ENCODE measurements around the gene TCL1A.
"Not testable (repeated sequence)": the region's sequence is repeated elsewhere in the genome, so short reads cannot be mapped to it uniquely, and the experiment has no call there.

Gene TCL1A, protein sequence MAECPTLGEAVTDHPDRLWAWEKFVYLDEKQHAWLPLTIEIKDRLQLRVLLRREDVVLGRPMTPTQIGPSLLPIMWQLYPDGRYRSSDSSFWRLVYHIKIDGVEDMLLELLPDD

DNA sequence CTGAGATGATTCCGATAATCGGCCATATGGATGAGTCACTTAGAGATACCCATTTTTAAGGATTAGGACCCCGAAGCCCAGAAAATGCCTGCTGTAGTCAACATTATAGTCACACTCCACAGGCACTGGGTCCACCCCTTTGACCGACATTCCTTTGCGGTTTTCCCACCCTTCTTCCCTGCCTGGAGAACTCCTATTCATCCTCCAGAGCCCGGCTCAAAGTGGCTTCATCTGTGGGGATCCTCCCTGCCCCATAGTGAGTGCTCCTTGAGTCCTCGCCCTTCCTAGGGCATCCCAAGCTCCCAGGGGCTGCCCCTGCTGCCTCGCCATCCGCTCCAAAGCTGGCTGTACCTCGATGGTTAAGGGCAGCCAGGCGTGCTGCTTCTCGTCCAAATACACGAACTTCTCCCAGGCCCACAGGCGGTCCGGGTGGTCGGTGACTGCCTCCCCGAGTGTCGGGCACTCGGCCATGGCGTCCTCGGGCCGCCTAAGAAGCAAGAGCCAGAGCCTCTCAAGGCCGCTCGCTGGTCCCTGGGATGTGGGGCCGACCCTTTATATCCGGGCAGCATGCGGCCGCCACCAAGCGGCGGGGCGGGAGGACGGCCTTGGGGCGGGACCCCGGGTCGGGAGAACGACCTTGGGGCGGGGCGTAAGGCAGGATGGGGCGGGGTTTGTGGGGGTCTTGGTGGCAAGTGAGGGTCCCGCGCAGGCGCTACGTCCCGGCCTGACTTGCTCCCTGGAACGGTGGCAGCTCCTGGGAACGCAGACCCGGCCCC, at the start of gene TCL1A:
Gene TCL1A (minus strand): TSS at position 530 of the 776 bp plus-strand sequence. CDS start 59 bp downstream, at position 471.
- no peak for DNase-seq

DNA sequence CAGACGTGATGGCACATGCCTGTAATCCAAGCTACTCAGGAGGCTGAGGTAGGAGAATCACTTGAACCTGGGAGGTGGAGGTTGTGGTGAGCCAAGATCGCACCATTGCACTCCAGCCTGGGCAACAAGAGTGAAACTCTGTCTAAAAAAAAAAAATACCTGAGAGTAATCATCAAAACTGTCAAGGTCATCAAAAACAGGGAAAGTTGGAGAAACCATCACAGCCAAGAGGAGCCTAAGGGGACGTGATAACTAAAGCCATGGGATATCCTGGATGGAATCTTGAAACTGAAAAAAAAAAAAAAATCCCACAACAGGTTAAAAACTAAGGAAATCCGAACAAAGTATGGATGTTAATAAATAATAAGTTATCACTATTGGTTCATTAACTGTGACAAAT, 49.1 kb upstream of the TCL1A start:
- not testable (repeated sequence) for DNase-seq

DNA sequence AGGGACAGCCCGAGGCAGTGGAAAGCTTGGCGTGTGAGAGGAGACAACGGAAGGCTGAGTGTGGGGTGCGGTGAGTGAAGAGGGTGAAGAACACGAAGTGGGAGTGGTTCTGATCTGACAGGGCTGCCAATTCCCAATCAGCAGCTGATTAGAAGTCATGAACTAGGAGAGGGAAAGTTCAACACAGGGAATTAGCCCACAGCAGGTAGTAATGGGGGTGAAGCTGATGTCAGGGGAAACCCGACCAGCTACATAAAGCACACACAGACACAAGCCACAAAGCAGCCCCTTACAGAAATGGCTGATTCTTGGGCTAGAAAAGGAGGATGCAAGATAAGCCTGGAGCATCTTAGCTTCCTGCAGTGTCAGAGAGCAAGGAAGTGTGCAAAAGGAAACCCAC, 47.5 kb upstream of the TCL1A start:
- no peak for DNase-seq

DNA sequence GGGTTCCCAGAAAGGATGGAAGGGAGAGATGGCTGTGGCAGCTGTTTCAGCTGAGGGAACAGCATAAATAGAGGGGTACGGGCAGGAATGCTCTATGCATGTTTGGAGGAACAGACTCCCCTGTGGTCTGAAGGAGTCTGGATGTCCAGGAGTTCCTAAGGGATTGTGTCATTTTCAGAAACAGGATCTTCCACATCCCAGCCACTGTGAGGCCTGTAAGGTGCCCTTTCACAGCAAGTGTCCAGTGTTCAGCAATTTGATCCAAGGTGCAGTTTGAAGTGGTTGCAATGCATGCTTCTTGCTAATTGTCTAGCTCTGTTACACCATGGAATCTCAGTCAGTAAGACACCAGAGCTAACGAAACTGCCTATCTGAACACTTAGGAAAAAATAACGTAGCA, 46.7 kb upstream of the TCL1A start:
- no peak for DNase-seq

DNA sequence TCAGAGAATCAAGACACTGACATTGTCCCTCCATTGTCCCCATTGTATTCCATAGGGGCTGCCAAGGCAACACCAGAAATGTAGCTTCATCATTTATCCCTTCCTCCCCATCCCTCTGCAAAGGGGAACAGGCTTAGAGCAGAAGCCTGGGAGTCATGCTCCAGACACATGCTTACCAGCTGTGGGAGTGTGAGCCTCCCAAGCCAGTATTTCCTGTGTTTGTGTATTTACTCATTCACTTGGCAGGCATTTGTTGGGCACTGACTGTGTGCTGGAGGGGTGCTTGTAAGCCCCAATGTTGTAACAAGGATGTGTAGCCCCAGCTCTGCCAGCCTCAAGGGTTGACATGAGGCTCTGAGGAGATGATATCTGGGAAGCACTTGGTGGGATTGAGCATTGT, 46.0 kb upstream of the TCL1A start:
- no peak for DNase-seq

DNA sequence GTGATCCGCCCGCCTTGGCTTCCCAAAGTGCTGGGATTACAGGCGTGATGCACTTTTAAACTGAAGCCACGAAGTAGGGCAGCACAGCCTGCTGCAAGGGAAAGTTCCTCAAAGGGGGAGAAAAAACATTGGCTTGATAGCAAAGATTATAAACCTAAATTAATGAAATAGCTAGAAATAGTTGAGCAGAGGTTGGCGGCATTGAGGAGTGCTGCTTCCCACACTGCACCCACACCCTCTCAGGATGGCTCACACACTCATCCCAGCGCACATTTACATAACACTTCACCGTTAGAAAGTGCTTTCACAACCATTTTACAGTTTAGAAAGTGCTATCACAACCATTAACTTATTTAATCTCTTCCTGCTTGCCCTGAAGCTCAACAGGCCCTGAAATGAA, 44.4 kb upstream of the TCL1A start:
- no peak for DNase-seq

DNA sequence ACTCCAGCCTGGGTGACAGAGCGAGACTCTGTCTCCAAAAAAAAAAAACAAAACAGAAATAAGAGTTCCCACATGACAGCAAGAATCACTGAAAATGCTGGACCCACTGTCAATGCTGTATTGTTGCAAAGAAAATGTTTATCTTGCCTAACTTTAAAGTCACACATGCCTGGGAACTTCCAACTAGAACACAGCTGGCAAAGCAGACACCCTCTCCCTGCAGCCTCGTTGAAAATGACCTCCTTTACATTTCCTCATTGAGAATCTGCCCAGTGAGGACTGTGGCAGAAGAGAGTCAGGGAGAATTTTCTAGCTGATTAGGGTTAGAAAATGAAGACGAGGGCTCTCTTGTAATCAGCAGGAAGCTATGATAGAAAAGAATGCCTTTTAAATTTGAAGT, 42.8 kb upstream of the TCL1A start:
- DNase-seq: no peak

DNA sequence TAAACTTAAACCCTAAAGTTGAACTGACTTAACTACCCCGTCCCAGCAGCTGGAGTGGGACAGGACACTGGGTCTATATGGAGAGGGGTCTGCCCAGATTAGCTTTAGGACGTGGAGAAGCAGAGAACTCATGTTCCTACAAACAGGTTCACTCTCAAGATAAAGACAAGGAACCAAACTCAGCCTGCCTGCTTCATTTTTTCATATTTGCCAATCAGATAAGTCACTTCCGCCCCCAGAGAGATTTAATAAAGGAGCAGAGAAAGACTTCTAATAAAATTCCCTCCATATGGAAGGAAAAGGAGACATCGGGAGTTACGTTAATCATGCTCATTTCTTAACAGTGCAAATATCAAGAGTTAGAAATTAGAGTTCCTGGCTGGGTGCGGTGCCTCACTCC, 42.2 kb upstream of the TCL1A start:
- no peak for DNase-seq

DNA sequence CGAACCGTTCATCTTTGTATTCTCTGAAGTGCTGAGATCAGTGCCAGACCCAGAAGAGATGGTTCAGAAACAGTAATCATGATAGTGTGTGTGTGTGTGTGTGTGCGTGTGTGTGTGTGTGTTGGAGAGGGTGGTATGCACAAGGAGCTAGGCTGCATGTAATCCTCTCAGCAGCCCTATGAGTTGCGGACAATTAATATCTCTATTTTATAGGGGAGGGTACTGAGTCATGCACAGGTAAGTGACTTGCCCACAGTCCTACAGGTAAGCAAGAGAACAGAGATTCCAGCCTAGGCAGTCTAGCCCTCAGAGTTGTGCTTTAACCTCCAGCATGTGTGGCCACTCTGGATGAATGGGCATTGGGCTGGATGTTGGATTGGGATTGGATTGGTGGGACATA, 27.9 kb upstream of the TCL1A start:
- DNase-seq: no peak

DNA sequence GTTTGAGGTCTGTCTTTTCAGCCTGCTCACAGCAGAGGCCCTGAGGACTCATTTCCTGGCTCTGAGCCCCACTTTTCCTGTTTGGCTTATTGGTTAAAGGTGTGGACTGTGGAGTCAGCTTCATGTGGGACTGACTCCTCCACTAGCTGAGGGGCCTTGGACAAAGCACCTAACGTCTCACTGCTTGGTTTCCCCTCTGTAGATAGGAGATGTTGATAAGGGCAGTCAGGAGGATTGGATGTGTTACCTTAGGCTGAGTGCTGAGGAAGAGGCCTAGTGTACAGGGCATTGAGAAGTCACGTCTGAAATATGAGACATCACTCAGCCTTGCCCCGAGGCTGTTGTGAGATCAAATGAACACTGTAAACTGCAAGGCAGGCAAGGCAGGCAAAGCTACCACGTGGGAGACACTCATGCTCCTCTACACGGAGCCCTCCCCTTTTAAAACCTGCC, 27.1 kb upstream of the TCL1A start:
- peak; percentile 47 for DNase-seq

DNA sequence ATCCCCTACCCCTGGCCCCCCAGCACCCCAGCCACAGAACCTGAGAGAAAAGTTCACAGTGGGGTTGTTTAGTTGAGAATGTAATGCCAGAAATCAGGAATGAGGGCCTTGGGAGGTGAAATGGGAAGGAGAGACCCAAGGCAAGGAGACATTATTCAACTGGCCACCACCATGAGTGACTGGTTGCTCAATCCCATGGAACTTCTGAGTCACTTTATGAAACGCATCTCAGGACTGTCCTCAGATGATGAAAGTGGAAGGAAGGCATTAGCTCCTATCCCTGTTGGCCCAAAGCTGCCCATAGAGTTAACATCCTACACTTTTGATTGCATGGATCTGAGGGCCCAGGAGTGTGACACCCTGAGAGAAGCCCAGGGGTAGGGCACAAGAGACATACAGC, 25.4 kb upstream of the TCL1A start:
- no peak for DNase-seq

DNA sequence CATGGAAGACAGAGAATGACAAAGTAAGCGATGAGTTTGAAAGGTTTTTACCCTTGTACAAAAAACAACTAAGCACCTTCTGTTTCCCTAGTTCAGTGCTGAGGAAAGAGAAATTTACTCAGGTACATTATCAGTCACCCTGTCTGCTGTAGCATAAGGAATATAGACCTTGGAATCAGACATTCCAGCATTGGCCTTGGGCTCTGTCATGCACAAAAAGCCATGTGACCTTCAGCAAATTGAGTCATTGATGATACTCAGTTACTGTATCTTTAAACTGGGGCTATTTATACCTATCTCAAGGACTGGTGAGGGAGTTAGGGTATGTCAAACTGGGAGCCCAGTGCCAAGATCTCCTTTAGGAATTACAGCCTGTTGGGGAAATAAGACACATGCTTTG, 19.3 kb upstream of the TCL1A start:
- DNase-seq: no peak

DNA sequence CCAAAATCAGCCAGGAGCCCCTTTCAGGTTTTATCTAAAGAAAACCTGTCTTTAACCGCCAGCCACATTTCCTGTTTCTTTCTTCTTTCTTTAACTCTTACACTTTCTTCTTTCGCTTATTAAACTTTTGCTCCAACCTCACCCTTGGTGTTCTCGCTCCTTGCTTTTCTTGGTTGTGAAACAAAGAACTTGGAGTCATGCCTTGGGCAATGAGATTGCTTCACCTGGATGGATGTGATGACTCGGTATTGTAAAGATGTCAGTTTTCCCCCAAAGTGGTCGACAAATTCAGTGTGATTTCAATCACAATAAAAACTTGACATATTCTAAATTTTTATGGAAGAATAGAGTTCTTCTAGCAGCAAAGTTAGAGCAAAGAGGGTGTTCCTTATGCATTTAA, 16.2 kb upstream of the TCL1A start:
- DNase-seq: no peak

DNA sequence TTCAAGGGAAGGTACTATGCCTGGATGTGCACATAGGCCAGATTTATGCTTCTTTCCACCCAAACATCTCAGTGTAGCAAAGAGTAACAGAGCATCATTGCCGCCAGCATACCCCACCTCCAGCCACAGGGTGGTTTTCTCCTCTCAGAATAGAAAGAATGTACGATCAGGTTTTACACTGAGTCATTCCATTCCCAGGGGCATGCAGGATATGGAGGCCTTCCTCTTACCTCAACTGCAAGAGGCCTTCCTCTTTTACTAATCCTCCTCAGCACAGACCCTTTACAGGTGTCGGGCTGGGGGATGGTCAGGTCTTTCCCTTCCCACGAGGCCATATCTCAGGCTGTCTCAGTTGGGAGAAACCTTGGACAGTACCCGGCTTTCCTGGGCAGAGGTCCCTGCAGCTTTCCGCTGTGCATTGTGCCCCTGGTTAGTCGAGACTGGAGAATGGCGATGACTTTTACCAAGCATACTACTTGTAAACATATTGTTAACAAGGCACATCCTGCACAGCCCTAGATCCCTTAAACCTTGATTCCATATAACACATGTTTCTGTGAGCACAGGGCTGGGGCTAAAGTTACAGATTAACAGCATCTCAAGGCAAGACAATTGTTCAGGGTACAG, 15.6 kb upstream of the TCL1A start:
- not testable (repeated sequence) for DNase-seq

DNA sequence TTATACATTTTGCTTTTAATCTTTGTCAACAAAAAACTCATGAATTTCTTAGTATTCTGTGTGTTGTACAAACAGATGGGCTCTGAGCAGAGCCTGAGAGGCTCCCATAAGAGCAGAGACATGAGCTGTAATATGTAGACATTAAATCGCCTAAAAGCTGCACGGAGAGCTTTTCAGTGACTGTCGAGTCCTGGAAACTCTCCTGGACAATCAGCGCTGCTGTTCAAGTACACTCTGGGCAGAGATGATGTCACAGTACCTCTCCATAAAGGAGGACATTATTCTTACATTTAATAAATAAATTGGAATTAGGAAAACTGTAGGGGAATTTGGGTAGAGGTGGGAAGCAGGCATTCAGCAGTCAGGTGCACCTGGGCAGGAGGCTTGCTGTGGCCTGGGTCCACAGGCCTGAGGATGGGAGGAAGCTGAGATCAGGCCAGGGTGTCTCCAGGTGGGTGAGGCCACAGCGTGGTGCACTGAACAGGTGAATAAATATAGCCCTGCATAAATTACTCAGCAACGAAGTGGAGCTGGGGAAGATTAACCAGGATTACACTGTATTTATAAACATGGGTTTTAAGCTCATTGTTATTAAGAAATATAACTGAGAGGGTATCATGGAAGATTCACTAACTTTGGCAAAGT, 13.3 kb upstream of the TCL1A start:
- no peak for DNase-seq

DNA sequence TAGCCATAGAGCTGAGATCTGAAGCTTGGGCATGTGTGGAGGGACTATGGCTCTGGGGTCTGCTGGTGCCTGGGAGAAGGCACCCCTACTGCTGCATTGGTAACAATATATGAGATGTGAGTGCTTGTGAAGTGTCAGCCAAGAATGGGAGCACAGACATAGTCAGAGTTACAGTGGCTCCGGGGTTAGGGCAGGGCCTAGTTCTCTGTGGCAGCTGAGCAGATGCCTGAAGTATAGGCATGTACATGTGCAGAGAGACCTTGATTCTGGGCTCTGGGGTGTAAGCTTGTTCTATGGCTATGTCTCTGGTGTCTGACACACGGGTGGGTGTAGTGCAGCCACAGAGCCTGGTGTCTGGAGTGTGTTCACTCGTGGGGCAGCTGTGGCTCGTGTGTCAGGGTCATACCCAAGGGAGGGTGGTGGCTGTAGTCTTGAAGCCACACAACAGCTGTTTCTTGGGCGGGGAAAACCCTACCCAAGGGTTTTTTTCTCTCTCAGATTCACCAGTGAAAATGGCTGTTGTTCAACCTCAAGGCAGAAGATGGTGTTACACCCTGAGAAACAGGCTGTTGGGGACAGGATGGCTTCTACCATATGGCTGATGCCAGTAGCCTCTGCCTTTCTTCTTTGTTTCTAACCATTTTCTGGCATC, 11.9 kb upstream of the TCL1A start:
- DNase-seq: no peak

DNA sequence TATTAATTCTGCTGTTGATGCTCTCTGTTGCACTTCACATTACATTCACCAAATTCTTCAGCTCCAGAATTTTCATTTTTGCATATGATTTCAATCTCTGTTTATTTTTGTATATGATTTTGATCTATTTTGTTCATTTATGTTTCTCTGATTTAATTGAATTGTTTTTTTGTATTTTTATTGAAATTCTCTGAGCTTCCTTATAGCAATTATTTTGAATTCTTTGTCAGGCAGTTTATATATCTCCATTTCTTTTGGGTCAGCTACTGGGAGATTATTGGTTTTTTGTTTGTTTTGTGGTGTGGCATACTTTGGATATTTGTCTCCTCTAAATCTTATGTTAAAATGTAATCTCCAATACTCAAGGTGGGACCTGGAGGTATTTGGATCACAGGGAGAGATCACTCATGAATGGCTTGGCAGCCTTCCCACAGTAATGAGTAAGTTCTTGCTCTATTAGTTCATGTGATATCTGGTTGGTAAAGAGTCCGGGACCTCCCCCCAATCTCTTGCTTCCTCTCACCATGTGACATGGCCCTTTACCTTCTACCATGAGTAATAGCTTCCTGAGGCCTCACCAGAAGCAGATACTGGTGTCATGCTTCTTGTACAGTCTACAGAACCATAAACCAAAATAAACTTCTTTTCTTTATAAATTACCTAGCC, 8.7 kb upstream of the TCL1A start:
- DNase-seq: no peak

DNA sequence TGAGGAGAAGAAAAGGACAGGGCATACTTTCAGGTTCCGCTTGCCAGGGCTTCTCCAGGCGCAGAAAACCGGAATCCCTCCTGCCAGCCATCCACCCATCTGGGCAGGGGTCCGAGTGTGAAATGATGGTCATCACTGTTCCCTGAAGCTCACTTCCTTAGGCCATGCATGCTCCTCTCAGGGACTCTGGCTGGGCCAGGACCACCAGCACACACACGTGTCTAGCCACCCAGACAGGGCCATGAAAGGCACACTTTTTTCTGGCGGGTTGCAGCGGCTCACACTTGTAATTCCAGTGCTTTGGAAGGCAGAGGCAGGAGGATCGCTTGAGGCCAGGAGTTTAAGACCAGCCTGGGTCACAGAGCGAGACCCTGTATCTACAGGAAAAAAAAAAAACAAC, 1.5 kb downstream of the TCL1A start:
- no peak for DNase-seq

DNA sequence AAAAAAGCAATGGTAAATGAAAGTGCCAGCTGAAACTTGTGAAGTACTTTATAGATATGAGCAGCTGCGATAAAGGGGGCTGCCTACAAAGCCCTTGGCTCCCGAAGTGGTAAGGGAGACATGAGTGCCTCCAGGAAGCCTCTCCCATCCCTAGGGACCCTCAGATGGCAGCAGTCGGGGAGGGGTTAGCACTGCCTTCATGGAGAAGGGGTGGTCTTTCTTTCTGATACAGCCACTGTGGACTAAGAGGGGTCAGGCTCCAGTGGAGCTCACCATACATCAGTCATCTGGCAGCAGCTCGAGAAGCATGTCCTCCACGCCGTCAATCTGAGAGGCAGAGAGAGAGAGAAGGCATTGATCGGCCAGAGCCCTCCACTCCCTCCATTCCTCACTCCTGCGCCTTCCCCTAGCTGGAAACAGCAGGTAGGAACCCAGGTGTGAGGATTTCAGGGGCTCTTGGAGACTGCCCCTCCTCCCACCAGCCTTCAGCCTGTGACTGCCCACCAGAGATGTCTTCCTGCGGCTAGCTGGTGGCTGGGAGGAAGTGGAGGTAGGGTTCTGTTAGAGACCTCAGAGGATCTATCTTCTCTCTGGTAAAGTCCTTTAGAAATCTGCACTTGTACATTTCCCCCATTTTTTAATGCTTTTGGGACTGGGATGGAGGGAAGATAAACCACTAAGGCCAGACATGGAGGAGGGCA, 2.3 kb downstream of the TCL1A start:
- no peak for DNase-seq

DNA sequence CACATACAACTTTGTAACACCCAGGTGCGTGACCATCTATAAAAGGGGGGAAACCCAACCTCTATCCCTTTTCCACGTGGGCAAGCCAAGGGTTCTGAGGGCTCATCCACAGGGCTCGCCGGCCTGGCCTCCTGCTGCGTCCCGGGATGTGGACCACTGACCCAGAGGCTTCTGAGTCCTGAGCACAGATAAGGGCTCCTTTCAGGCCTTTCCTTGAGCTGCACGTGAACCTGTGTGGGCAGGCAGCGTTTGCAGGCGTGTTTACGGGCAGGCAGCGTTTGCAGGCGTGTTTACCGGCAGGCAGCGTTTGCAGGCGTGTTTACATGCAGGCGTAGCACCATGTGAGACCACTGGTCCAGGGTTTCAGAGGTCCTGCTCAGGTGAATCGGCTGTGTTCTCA, 3.8 kb downstream of the TCL1A start:
- DNase-seq: no peak

DNA sequence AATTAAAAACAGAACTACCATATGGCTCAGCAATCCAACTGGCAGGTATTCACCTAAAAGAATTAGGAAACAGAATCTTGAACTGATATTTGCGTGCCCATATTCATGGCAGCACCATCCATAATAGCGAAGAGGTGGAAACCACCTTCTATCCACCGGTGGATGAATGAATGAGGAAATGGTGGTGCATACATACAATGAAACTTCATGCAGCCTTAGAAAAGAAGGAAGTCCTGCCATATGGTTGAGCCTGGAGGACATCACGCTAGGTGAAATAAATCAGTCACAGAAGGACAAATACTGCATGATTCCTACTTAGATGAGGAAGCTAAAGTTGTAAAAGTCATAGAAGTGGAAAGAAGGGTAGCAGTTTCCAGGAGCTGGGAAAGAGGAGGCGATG, 6.6 kb downstream of the TCL1A start:
- DNase-seq: no peak

DNA sequence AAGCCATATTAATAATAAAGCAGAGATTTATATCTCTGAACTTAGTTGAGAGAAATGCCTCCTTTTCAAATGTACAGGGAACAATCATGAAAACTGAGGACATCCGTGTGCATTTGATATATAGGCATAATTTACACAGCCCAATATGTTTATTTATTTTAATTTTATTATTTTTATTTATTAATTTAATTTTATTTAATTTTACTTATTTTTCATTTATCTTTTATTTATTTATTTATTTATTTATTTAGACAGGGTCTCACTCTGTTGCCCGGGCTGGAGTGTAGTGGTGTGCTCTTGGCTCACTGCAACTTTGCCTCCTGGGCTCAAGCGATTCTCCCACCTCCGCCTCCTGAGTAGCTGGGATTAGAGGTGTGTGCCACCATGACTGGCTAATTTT, 8.4 kb downstream of the TCL1A start:
- DNase-seq: no peak

All from NCI-H2171 treated with DMSO at 0.1 percent for 48 hours (cell line).